HEK293 (cell line): ENCODE measurements around the gene ANO2.

Experiments
- CTCF ChIA-PET: fragments of 350-600 bp; formaldehyde crosslinking; extraction: SDS; loops from one replicate; lab custom pipeline; 2021; ENCODE audit warnings: antibody characterized with exemption; lab: Yijun Ruan, JAX
- POLR2A ChIA-PET: fragments of 300-600 bp; formaldehyde crosslinking; extraction: SDS; loops from one replicate; lab custom pipeline; 2020; ENCODE audit warnings: antibody characterized with exemption, inconsistent platforms; lab: Yijun Ruan, JAX
- H3K27ac ChIP-seq: fragments of 200-500 bp; sonication (Bioruptor generic); 2 replicates; pipeline ENCODE4 v1.5.1; 2014; ENCODE audit warnings: low read depth, low read length, control low read depth, inconsistent platforms; ENCODE audit errors: extremely low read depth
- H3K36me3 ChIP-seq, 2 experiments: fragments of 200-500 bp in 1 of 2; sonication (Bioruptor generic) in 1 of 2; 1 replicate in 1 of 2; 2 replicates in 1 of 2; pipeline ENCODE4 v1.5.1; 2014 to 2017; ENCODE audit warnings: inconsistent platforms in 2 of 2, low read length in 2 of 2; ENCODE audit not compliant: control insufficient read depth in 2 of 2, insufficient read depth in 1 of 2
- H3K4me1 ChIP-seq: fragments of 200-500 bp; sonication (Bioruptor generic); 2 replicates; pipeline ENCODE4 v1.5.1; 2014; ENCODE audit warnings: mild to moderate bottlenecking, low read length, inconsistent platforms; ENCODE audit not compliant: control insufficient read depth, insufficient read depth
- H3K4me3 ChIP-seq: 2 replicates; pipeline ENCODE4 v1.5.1; 2011; ENCODE audit warnings: low read depth, mild to moderate bottlenecking, control low read depth, low read length, moderate library complexity
- H3K9me3 ChIP-seq: fragments of 200-500 bp; sonication (Bioruptor generic); 2 replicates; pipeline ENCODE4 v1.5.1; 2014; ENCODE audit warnings: low read depth, low read length, inconsistent platforms; ENCODE audit not compliant: control insufficient read depth, insufficient read depth
- AEBP2 ChIP-seq: fragments of 450-650 bp; formaldehyde crosslinking; IDR thresholded peaks from 2 replicates; pipeline ENCODE4 v1.5.1; 2016; ENCODE audit warnings: missing biosample characterization, missing genetic modification characterization, borderline replicate concordance
- GFI1B ChIP-seq: fragments of 450-650 bp; formaldehyde crosslinking; IDR thresholded peaks from 2 replicates; pipeline ENCODE4 v1.5.1; 2016; ENCODE audit warnings: missing biosample characterization, missing genetic modification characterization
- REST ChIP-seq: fragments of 450-650 bp; formaldehyde crosslinking; IDR thresholded peaks from 2 replicates; pipeline ENCODE4 v1.5.1; 2016; ENCODE audit warnings: missing biosample characterization, missing genetic modification characterization
- YY2 ChIP-seq: fragments of 450-650 bp; formaldehyde crosslinking; IDR thresholded peaks from 2 replicates; pipeline ENCODE4 v1.5.1; 2016; ENCODE audit warnings: missing biosample characterization, missing genetic modification characterization
- ZBTB11 ChIP-seq: fragments of 450-650 bp; formaldehyde crosslinking; conservative IDR thresholded peaks from 2 replicates; pipeline ENCODE4 v1.5.1; 2016; ENCODE audit warnings: low read depth, missing biosample characterization, missing genetic modification characterization
- ZBTB21 ChIP-seq: fragments of 450-650 bp; formaldehyde crosslinking; IDR thresholded peaks from 2 replicates; pipeline ENCODE4 v1.5.1; 2017; ENCODE audit warnings: missing biosample characterization, missing genetic modification characterization
- ZBTB26 ChIP-seq: fragments of 450-650 bp; formaldehyde crosslinking; optimal IDR thresholded peaks from 2 replicates; pipeline ENCODE3; 2016; ENCODE audit warnings: missing biosample characterization, mild to moderate bottlenecking, missing genetic modification characterization
- ZIC2 ChIP-seq: fragments of 450-650 bp; formaldehyde crosslinking; IDR thresholded peaks from 2 replicates; pipeline ENCODE4 v1.5.1; 2016; ENCODE audit warnings: missing biosample characterization, missing genetic modification characterization
- ZNF148 ChIP-seq: fragments of 450-650 bp; formaldehyde crosslinking; IDR thresholded peaks from 2 replicates; pipeline ENCODE4 v1.5.0; 2017; ENCODE audit warnings: missing biosample characterization, missing genetic modification characterization, borderline replicate concordance
- ZNF174 ChIP-seq: fragments of 450-650 bp; formaldehyde crosslinking; IDR thresholded peaks from 2 replicates; pipeline ENCODE4 v1.5.0; 2017; ENCODE audit warnings: missing biosample characterization, mild to moderate bottlenecking, missing genetic modification characterization
- ZNF211 ChIP-seq: fragments of 450-650 bp; formaldehyde crosslinking; IDR thresholded peaks from 2 replicates; pipeline ENCODE4 v1.5.1; 2016; ENCODE audit warnings: low read depth, missing biosample characterization, missing genetic modification characterization
- ZNF239 ChIP-seq: fragments of 450-650 bp; formaldehyde crosslinking; IDR thresholded peaks from 2 replicates; pipeline ENCODE4 v1.5.1; 2016; ENCODE audit warnings: missing biosample characterization, missing genetic modification characterization
- ZNF416 ChIP-seq: fragments of 450-650 bp; formaldehyde crosslinking; IDR thresholded peaks from 2 replicates; pipeline ENCODE4 v1.5.1; 2016; ENCODE audit warnings: missing biosample characterization, missing genetic modification characterization
- ZNF677 ChIP-seq: fragments of 450-650 bp; IDR thresholded peaks from 2 replicates; pipeline ENCODE4 v1.5.0; 2018; ENCODE audit warnings: missing biosample characterization, mild to moderate bottlenecking, missing genetic modification characterization, moderate library complexity
- ZNF792 ChIP-seq: fragments of 450-650 bp; formaldehyde crosslinking; IDR thresholded peaks from 2 replicates; pipeline ENCODE4 v1.5.1; 2016; ENCODE audit warnings: missing biosample characterization, missing genetic modification characterization
- ZSCAN4 ChIP-seq: fragments of 450-650 bp; formaldehyde crosslinking; IDR thresholded peaks from 2 replicates; pipeline ENCODE4 v1.5.1; 2017; ENCODE audit warnings: missing biosample characterization, missing genetic modification characterization

ANO2 gene

GRCh38 chr12:5713599-5714081 lies 231.4 kb downstream of the ANO2 start:
- Histone ChIP-seq H3K9me3 (no peaks in the 10 kb centered on the region), H3K4me1 (no peaks in the 10 kb centered on the region), H3K36me3 (no peaks in the 10 kb centered on the region), H3K27ac (no peak overlapping the region), H3K4me3 (no peak overlapping the region)
- TF ChIP-seq GFI1B (tag by site-specific recombination) (no peak), ZNF677 (tag by site-specific recombination) (no peak), ZNF792 (tag by site-specific recombination) (no peak), ZIC2 (tag by site-specific recombination) (no peak), ZNF416 (tag by site-specific recombination) (no peak), AEBP2 (tag by site-specific recombination) (no peak), ZBTB26 (no peak), ZNF211 (no peak), ZBTB11 (no peak), YY2 (tag by site-specific recombination) (no peak), ZNF148 (tag by site-specific recombination) (no peak), ZNF174 (tag by site-specific recombination) (no peak), ZBTB21 (no peak), ZNF239 (tag by site-specific recombination) (no peak), ZSCAN4 (tag by site-specific recombination) (no peak), REST (tag by site-specific recombination) (no peak)
- CTCF ChIA-PET, result no interaction called here
- POLR2A ChIA-PET, result no interaction called here
